GM21717 (cell line): ENCODE data around the gene BRWD1.

Experiments used
- ATAC-seq: cut with Tn5 transposase; IDR thresholded peaks from one replicate; pipeline ENCODE4 v1.9.1; 2021; ENCODE audit warnings: mild to moderate bottlenecking, moderate library complexity; ENCODE audit not compliant: unreplicated experiment

Gene BRWD1

DNA sequence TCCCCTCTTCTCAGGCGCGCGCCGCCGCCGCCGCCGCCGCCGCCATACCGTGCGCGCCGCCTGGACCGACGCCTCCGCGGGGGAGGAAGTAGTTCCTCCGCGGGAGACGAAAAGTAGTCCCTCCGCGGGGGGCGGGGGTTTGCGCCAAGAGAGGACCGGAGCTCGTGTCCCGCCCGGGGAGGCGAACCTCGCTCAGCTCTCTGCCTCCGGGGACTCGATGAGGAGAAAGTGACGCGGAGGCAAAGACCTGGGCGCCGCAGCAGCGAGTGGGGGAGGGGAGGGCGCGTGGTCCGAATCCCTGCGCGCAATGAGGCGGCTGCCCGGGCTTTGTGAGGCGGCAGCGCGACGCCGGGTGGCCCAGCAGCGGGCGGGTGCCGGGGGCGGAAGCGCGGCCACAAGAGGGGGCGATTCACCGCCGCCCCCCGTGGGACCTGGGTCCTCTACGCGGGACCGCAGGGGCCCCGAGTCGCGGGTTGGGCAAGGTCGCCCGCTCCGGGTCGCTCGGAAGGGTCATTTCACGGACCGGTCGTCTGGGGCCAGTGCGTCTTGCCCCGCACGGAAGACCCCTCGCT lies at the start of gene BRWD1:
TSS of gene BRWD1 (minus strand) at position 62 of the 572 bp plus-strand sequence. CDS start 141 bp downstream, outside the sequence.
- ATAC-seq = peak; percentile 37

DNA sequence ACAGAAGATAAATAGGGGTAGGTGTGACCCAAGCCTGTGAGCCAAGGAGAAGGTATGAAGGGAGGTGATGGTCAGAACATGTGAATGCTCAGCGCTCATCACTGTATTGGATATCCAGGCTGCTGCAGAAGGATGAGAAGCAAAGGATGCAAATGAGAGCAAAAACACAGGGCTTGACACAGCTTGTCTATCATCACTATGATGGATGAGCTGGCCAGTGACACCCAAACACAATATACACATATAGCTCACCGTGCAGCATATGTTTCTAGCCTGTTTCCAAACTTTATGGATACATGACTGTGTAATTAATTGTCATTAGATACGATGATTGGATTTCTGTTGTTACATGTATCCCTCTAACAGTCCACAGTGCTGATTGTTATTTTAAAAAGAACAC lies 49.3 kb upstream of the BRWD1 start:
- no peak for ATAC-seq

DNA sequence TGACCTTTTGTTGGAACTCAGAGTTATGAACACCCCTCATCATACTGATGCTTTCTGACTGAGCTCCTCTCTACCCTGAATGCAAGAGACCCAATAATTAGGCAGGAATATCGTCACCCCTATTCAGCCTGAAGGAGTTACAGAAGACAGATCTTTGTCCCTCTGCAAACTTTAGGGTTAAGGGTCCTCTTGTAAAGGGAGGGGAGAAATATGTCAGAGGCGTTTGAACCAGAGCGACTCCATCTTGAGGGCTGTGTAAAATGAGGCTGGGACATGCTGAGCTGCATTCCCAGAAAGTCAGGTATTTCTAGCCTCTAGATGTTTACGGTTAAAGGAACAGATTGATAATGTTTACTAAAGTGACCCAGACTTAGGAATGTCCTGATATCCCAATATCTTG lies 46.0 kb upstream of the BRWD1 start:
- no peak for ATAC-seq

- ATAC-seq = no peak
Measured at GRCh38 chr21:39353295-39353694, 39.9 kb upstream of the BRWD1 start.

DNA sequence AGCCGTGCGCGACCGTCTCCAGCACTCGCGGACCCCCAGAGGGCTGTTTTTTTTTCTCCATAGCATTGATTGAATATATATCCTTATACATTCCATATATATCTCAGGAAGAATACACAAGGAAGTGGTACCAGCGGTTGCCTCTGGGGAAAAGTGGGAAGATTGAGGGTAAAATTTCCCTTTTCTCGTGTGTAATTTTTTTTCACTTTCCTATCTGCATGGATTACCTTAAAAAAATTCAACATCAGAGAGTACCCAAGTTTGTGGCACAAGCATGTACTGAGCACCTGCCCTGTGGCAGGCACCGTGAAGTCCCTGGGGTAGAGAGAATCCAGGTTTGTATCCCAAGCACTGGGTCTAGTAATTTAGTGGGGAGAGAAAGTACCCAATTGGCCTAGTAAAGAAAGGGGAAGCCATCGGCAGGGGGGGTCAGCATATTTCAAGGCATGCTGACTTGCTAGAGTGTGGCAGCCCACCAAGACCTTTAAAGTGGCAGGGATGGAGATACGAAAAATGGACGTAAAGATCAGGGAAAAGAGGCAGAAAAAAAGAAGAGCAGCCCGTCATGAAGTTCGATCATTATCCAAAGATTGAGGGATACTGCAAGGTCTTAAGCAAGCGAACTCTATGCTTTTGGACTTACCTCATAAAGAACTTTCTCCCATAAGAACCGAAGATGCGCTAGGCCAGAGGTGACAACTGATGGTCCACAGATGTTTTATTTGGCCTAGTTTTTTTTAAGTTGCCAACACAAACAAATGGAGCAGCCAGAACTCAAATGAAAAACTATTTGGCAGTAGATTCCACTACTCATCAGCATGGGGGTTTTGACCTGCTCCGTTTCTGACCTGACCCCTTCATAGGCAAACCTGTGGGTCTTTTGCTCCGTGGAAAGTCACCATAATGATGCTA lies 36.9 kb upstream of the BRWD1 start:
- no peak for ATAC-seq

DNA sequence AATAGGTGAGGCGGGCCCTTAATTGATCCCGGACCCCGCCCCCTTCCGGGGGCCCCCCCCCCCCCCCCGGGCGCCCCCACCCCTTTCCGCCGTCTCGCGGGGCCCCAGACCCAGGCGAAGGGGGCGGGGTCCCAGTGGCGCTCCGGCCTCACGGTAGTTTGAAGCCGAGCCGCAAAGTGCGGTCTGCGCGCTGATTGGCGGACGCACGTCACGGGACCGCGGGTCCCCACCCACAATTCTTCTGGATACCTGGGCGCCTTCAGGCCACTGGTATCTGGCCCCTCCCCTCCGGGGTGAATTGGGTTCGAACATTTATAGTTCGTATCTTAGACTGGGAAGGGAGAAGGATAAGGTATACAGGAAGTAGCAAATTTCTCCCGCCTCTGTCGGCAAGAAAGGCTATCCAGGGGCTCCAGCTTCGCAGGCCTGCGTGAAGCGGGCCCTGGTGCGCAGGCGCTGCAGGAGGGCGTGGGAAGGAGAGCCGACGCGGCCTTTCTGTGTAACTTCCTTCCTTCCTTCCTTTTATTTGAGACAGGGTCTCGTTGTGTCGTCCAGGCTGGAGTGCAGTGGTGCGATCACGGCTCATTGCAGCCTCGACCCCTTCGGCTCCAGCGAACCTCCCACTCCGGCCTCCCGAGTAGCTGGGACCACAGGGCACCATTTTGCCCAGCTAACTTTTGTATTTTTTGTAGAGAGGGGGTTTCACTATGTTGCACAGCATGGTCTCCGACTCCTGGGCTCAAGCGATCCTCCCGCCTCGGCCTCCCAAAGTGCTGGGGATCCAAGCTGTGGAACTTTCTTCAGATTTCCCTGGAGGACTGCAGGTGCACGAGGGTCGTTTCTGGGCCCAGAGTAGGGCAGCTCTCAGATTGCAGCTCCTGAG lies 36.0 kb upstream of the BRWD1 start:
- ATAC-seq = peak; percentile 85

DNA sequence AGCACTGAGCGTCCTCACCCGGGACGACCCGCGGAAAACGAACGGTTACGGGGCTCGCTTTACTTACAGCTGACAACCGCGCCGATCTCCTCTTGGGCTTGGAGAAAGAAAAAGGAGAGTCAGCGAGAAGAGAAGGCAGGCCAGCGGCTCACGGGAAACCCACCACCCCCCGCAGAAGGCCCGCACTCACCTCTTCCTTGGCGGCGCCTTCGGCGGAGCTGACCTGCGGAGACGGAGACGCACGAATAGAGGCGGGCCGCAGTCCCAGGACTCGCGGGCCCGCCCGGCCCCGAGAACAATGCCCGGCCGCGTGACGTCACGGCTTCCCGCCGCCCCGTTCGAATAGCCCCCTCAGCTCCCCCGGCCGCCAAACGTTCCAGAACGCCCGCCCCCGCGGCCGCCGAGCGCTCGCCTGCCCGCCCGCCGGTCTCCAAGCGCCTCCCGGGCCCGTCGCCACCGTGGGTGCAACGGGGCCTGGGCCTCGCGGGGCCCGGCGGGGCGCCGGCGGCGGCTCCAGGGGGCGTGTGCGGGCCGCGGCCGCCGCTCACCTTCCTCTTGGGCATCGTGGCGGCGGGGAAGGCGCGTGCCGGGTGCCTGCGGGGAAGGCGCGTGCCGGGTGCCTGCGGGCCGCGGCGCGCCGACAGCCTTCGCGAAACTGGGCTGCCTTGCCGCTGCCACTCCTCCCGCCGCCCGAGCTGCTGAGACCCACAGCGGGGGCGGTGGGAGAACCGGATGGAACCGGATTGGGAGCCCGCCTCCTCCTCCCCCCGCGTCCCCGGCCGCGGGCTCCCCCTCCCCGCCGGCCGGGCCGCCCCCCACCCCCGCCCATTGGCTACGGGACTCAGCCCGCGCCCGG lies 35.2 kb upstream of the BRWD1 start, which contains the start of gene HMGN1:
TSS of gene HMGN1 (minus strand) at position 734 of the 856 bp plus-strand sequence. CDS start at position 563, 171 bp downstream.
- ATAC-seq = peak; percentile 45

DNA sequence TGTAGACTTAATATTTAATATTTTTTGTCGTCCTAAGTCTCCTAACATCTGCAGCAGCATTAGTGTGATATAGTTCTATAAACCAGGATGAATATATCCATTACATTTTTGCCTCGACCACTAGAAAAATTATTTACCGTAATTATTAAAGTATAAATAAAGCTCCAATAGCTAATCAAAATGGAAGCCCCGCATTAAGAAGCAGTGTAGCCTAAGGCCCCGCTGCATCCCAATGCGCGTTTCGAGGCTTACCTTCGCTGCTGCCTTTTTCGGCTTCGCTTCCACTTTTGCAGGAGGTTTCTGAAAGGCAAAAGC lies 34.6 kb upstream of the BRWD1 start:
- ATAC-seq = no peak

- no peak for ATAC-seq
Measured at GRCh38 chr21:39347537-39347936, 34.1 kb upstream of the BRWD1 start.

DNA sequence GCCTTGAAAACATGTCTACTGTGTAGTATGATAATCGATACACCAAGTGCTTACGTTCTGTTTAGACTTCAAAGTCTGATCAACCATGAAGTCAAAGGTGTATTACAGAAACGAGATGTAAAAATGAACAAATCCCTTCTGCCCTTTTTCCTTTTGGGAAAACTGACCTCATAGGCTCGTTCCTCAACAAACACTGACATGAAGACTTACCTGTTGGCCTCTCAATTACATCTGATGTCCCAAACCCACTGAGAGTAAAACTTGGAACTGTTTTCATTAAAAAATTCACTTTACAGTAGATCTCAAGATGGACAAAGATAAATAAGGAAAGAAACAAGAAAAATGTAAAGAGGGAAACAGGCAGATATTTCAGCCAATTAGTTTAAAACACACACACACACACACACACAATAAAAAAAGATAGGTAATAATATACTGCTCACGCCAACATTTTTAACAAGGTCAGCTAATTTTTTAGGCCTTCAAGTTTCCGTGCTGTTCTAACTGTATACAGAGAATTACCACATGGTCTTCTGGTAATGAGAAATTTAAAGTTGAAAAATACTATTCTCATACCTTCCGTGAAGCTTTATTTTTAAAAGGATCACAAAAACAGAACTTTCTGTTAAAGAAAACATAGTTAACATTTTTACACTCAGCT lies 33.4 kb upstream of the BRWD1 start:
- no peak for ATAC-seq

- no peak for ATAC-seq
Measured at GRCh38 chr21:39346206-39346605, 32.8 kb upstream of the BRWD1 start.

- no peak for ATAC-seq
Measured at GRCh38 chr21:39345440-39345839, 32.0 kb upstream of the BRWD1 start.

DNA sequence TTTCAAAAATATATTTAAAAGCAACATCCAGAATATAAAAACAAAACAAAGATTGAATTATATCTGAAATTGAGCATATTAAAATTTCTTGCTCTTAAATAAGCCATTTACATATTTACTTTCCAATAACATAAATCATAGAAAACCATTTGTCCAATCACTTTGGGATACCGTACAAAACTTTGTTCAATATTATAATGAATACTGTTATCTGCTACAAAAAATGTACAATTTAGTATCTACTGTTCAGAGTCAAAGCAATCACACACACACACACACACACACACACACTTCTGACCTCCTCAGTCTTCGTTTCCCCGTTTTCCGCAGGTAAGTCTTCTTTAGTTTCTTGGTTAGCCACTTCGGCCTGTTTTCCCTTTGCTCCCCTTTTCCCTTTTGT lies 31.4 kb upstream of the BRWD1 start:
- ATAC-seq = no peak

DNA sequence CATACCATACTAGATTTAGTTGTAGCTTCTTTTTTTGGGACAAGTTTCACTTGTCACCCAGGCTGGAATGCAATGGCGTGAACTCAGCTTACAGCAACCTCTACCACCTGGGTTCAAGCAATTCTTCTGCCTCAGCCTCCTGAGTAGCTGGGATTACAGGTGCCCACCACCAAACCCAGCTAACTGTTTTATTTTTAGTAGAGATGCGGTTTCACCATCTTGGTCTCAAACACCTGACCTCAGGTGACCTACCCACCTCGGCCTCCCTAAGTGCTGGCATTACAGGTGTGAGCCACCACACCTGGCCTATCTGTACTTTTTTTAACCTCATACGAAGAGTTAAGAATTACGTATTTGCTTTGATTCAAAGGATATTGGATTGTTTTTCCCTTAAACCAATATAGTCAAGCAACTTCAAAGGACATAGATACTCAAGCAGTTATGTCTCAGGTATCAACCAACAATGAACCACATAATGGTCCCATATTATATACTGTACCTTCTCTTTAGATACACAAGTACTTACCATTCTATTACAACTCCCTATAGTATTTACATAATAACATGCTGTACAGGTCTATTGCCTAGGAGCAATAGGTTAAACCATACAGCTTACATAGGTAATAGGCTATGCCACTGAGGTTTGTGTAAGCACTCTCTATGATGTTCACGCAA lies 28.0 kb upstream of the BRWD1 start:
- no peak for ATAC-seq

DNA sequence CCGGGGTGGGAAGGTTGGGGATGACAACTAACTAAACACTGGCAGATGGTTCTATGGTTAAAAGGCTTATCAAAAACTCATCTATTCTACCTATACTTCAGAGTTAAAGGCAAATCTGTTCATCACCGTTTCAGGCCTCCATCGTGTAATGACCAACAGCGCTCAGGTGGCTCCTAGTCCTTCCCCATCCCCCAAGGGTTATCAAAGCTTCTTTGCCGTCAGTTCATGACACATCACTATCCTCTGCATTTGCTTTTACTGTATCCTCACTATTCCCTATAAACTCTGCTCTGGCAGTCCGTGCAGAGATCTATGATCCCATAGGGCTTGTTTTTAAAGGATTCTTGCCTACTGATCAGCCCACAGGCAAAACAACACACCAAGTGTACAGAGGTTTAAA lies 27.3 kb upstream of the BRWD1 start:
- no peak for ATAC-seq

- no peak for ATAC-seq
Measured at GRCh38 chr21:39339231-39339630, 25.8 kb upstream of the BRWD1 start.

- no peak for ATAC-seq
Measured at GRCh38 chr21:39336457-39337008, 23.1 kb upstream of the BRWD1 start.

DNA sequence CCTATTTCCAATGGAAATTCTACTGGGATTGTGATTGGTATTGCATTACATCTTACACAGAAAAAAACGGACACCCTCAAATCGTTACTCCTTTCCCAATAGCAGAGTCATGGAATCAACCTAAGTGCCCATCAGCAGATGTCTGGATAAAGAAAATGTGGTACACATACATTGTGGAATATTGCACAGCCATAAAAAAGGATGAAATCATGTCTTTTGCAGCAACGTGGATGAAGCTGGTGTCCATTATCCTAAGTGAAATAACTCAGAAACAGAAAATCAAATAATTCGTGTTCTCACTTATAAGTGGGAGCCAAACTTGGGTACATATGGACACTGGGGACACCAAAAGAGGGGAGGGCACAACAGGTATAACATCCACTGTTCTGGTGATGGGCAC lies 21.2 kb upstream of the BRWD1 start:
- ATAC-seq = no peak

- ATAC-seq = no peak
Measured at GRCh38 chr21:39332175-39332574, 18.7 kb upstream of the BRWD1 start.
